DMS 273 (cell line): ENCODE data around the gene CORO6.
"Not testable (repeated sequence)": the region's sequence is repeated elsewhere in the genome, so short reads cannot be mapped to it uniquely, and the experiment has no call there.

Experiments
- DNase-seq: peaks from one replicate; lab custom pipeline; 2025; ENCODE audit not compliant: unreplicated experiment; lab: John Stamatoyannopoulos, UW

Gene CORO6

GRCh38 chr17:29622337-29623282 lies at the start of gene CORO6:
Gene CORO6, minus strand, starts transcription at chr17:29622912. Its CDS starts 1,491 bp downstream, at chr17:29621421.
- peak; percentile 82 for DNase-seq

GRCh38 chr17:29671661-29672060 lies 48.9 kb upstream of the CORO6 start:
- no peak for DNase-seq

GRCh38 chr17:29669266-29669665 lies 46.6 kb upstream of the CORO6 start:
- DNase-seq: no peak

- no peak for DNase-seq
These were observed 45.3 kb upstream of the CORO6 start for GRCh38 chr17:29667969-29668368.

- no peak for DNase-seq
These were observed 42.7 kb upstream of the CORO6 start for GRCh38 chr17:29665481-29665810.

- no peak for DNase-seq
These were observed 42.2 kb upstream of the CORO6 start for GRCh38 chr17:29664743-29665480.

- peak; percentile 26 for DNase-seq
These were observed 40.4 kb upstream of the CORO6 start for GRCh38 chr17:29663155-29663554.

- no peak for DNase-seq
These were observed 38.5 kb upstream of the CORO6 start for GRCh38 chr17:29661213-29661612.

GRCh38 chr17:29659155-29659554 lies 36.4 kb upstream of the CORO6 start:
- no peak for DNase-seq

GRCh38 chr17:29655323-29655722 lies 32.6 kb upstream of the CORO6 start:
- DNase-seq: no peak

GRCh38 chr17:29653995-29654714 lies 31.4 kb upstream of the CORO6 start:
- DNase-seq: no peak

GRCh38 chr17:29652976-29653375 lies 30.3 kb upstream of the CORO6 start:
- no peak for DNase-seq

- DNase-seq: not testable (repeated sequence)
These were observed 29.2 kb upstream of the CORO6 start for GRCh38 chr17:29651913-29652312.

GRCh38 chr17:29650396-29650795 lies 27.7 kb upstream of the CORO6 start:
- no peak for DNase-seq

GRCh38 chr17:29649359-29649758 lies 26.6 kb upstream of the CORO6 start:
- DNase-seq: no peak

GRCh38 chr17:29648005-29648404 lies 25.3 kb upstream of the CORO6 start:
- DNase-seq: no peak

- peak; percentile 93 for DNase-seq
These were observed 22.9 kb upstream of the CORO6 start for GRCh38 chr17:29645515-29646051.

- DNase-seq: peak; percentile 70
These were observed 21.1 kb upstream of the CORO6 start for GRCh38 chr17:29643817-29644160.

- peak; percentile 86 for DNase-seq
These were observed 19.5 kb upstream of the CORO6 start for GRCh38 chr17:29642171-29642611.

GRCh38 chr17:29640981-29641642 lies 18.4 kb upstream of the CORO6 start:
- DNase-seq: peak; percentile 40

- DNase-seq: peak; percentile 45
These were observed 17.7 kb upstream of the CORO6 start for GRCh38 chr17:29640413-29640812.
